ENCODE results near the gene ARL15. TPM values are rescaled to one million over a fixed set of nuclear protein-coding genes. Genes with fewer than 3 reads are reported as not detected.

ARL15 gene
- total RNA-seq, 1 experiment from 2014 or later = 6.9 TPM

- CTCF ChIA-PET = interaction anchor here (0.6 kb wide), 1 partner anchor 176 kb away, joined by 5 read pairs; no protein-coding TSS in a partner anchor
- Histone ChIP-seq H3K27me3 (ENCODE audit: low read length) (no peaks in the 10 kb centered on the region), H3K27ac (ENCODE audit: low read length) (no peak overlapping the region), H3K9me2 (replicated peaks; ENCODE audit: low read length) (no peaks in the 10 kb centered on the region), H3K9ac (ENCODE audit: low read length) (no peak overlapping the region), H3K36me3 (ENCODE audit: low read depth, low read length) (no peaks in the 10 kb centered on the region), H3K4me1 (ENCODE audit: insufficient read depth, low read length) (peaks cover 11% of the 10 kb centered on the region; the same call in 1 of the 2 replicates), H3F3A (ENCODE audit: low read length, unreplicated experiment) (no peaks in the 10 kb centered on the region), H3K9me3 (ENCODE audit: low read length) (no peaks in the 10 kb centered on the region), H3K79me2 (ENCODE audit: low read length) (no peaks in the 10 kb centered on the region), H2AFZ (ENCODE audit: low read length) (no peak overlapping the region), H4K20me1 (ENCODE audit: low read length) (no peaks in the 10 kb centered on the region), H3K4me3 (ENCODE audit: low read length) (no peak overlapping the region), H3K4me2 (ENCODE audit: low read length) (no peak overlapping the region)
- ATAC-seq = no peak
- POLR2A ChIA-PET (ENCODE audit: unreplicated experiment) = no interaction called here
- BruUV-seq (replicated peaks) = no TSS peak
- intact Hi-C loops (cut with micrococcal nuclease) = loop anchor here (5.0 kb wide), 1 partner anchor 118 kb away; no protein-coding TSS in a partner anchor
- no peak for TF ChIP-seq EZH2phosphoT487 (IDR thresholded peaks at IDR 0.05; ENCODE audit: borderline replicate concordance, low read length)
- TF ChIP-seq, protein P1, sequence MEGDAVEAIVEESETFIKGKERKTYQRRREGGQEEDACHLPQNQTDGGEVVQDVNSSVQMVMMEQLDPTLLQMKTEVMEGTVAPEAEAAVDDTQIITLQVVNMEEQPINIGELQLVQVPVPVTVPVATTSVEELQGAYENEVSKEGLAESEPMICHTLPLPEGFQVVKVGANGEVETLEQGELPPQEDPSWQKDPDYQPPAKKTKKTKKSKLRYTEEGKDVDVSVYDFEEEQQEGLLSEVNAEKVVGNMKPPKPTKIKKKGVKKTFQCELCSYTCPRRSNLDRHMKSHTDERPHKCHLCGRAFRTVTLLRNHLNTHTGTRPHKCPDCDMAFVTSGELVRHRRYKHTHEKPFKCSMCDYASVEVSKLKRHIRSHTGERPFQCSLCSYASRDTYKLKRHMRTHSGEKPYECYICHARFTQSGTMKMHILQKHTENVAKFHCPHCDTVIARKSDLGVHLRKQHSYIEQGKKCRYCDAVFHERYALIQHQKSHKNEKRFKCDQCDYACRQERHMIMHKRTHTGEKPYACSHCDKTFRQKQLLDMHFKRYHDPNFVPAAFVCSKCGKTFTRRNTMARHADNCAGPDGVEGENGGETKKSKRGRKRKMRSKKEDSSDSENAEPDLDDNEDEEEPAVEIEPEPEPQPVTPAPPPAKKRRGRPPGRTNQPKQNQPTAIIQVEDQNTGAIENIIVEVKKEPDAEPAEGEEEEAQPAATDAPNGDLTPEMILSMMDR (conservative IDR thresholded peaks at IDR 0.05; ENCODE audit: low read depth, low read length) = no peak
- no peak for TF ChIP-seq EZH2 (IDR thresholded peaks at IDR 0.05; ENCODE audit: low read length, unreplicated experiment)
- DNase-seq = no peak
Observed at GRCh38 chr5:54298947-54299346, 11.4 kb downstream of the ARL15 start.

- DNase-seq (peak; percentile 27), ATAC-seq (peak; percentile 90)
- Histone ChIP-seq H3K9ac (ENCODE audit: low read length) (no peak overlapping the region), H3K36me3 (ENCODE audit: low read depth, low read length) (no peaks in the 10 kb centered on the region), H3K4me3 (ENCODE audit: low read length) (no peak overlapping the region), H3K4me1 (ENCODE audit: insufficient read depth, low read length) (peaks cover 11% of the 10 kb centered on the region; the same call in 1 of the 2 replicates), H3K9me3 (ENCODE audit: low read length) (no peaks in the 10 kb centered on the region), H3F3A (ENCODE audit: low read length, unreplicated experiment) (no peaks in the 10 kb centered on the region), H3K27me3 (ENCODE audit: low read length) (no peaks in the 10 kb centered on the region), H2AFZ (ENCODE audit: low read length) (no peak overlapping the region), H3K9me2 (replicated peaks; ENCODE audit: low read length) (no peaks in the 10 kb centered on the region), H3K79me2 (ENCODE audit: low read length) (no peaks in the 10 kb centered on the region), H3K27ac (ENCODE audit: low read length) (no peak overlapping the region), H4K20me1 (ENCODE audit: low read length) (no peaks in the 10 kb centered on the region), H3K4me2 (ENCODE audit: low read length) (no peak overlapping the region; the same call in 1 of the 2 replicates)
- POLR2A ChIA-PET (ENCODE audit: unreplicated experiment) = no interaction called here
- CTCF ChIA-PET = no interaction called here
- intact Hi-C loops (cut with micrococcal nuclease) = loop anchor here (5.0 kb wide), 1 partner anchor 121 kb away; no protein-coding TSS in a partner anchor
- TF ChIP-seq, protein P1 (conservative IDR thresholded peaks at IDR 0.05; ENCODE audit: low read depth, low read length) = no peak
- TF ChIP-seq EZH2phosphoT487 (IDR thresholded peaks at IDR 0.05; ENCODE audit: borderline replicate concordance, low read length) (no peak), EZH2 (IDR thresholded peaks at IDR 0.05; ENCODE audit: low read length, unreplicated experiment) (no peak)
- no TSS peak for BruUV-seq (replicated peaks)
Observed at GRCh38 chr5:54296386-54296785, 14.0 kb downstream of the ARL15 start.

DNA sequence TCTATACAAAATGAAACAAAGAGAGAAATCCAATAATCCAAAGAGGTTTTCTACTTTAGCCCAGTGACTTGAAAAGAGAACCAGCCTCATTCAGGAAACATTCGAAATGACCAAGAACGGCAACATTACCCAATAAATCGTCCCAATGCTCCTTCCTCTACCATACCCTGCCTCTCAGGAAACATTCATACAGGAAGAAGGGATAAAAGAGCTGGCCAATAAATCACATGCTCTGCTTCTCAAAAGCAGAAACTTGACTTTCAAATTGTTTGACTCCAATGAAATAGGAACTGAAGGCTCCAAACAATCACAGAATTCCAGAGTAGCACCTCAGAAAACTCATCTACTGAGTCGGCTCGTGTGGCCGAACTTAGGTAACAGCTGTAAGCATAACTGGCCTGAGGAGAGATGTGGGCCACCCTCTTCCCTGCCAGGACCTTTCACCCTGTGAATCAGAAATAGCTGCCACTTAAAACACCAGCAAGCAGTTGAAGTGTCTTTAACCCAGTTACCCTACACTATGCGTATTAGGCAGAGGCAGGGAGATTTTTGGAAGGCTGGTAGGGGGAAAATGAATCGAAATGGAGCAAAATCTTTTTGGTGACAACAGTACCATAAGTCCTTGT, 14.6 kb downstream of the ARL15 start:
- Histone ChIP-seq H3K4me2 (ENCODE audit: low read length) (peak overlapping the region; percentile 16; the same call in 1 of the 2 replicates), H3K9ac (ENCODE audit: low read length) (no peak overlapping the region), H3K4me3 (ENCODE audit: low read length) (no peak overlapping the region), H3K79me2 (ENCODE audit: low read length) (no peaks in the 10 kb centered on the region), H2AFZ (ENCODE audit: low read length) (no peak overlapping the region), H3K9me2 (replicated peaks; ENCODE audit: low read length) (no peaks in the 10 kb centered on the region), H3K4me1 (ENCODE audit: insufficient read depth, low read length) (peaks cover 11% of the 10 kb centered on the region; the same call in 1 of the 2 replicates), H3K36me3 (ENCODE audit: low read depth, low read length) (no peaks in the 10 kb centered on the region), H4K20me1 (ENCODE audit: low read length) (no peaks in the 10 kb centered on the region), H3K27ac (ENCODE audit: low read length) (no peak overlapping the region), H3K27me3 (ENCODE audit: low read length) (no peaks in the 10 kb centered on the region), H3K9me3 (ENCODE audit: low read length) (no peaks in the 10 kb centered on the region), H3F3A (ENCODE audit: low read length, unreplicated experiment) (no peaks in the 10 kb centered on the region)
- BruUV-seq (replicated peaks) = no TSS peak
- ChIA-PET CTCF (no interaction called here), POLR2A (ENCODE audit: unreplicated experiment) (interaction anchor here (0.6 kb wide), 1 partner anchor 24 kb away, joined by 7 read pairs; no protein-coding TSS in a partner anchor)
- DNase-seq (no peak), ATAC-seq (peak; percentile 53)
- TF ChIP-seq, protein P1 (conservative IDR thresholded peaks at IDR 0.05; ENCODE audit: low read depth, low read length) = no peak
- no peak for TF ChIP-seq EZH2 (IDR thresholded peaks at IDR 0.05; ENCODE audit: low read length, unreplicated experiment)
- TF ChIP-seq EZH2phosphoT487 (IDR thresholded peaks at IDR 0.05; ENCODE audit: borderline replicate concordance, low read length) = no peak
- intact Hi-C loops (cut with micrococcal nuclease) = loop anchor here (5.0 kb wide), 1 partner anchor 122 kb away; no protein-coding TSS in a partner anchor

Data from PC-3 (cell line).